Measurements from ENCODE around the gene COMMD1. TPM values are rescaled to one million over a fixed set of nuclear protein-coding genes. Genes with fewer than 3 reads are reported as not detected.
A peak's percentile ranks its signal among the peaks of the same experiment; 100 is the strongest.
"Not testable (repeated sequence)": the region's sequence is repeated elsewhere in the genome, so short reads cannot be mapped to it uniquely, and the experiment has no call there.

COMMD1 gene
- total and polyA plus RNA-seq, 7 donors, result 33.6 to 67.3 (median 49.1) TPM

- DNase-seq (no peak), ATAC-seq (peak in 3 of 4 donors; percentile 10 to 51 (median 20))
- peaks cover 22% of the 10 kb centered on the region for H3K4me1 ChIP-seq
- H3K4me3 ChIP-seq, result peak overlapping the region; percentile 97
- H3K27ac ChIP-seq, result peak overlapping the region; percentile 88
- H3K9me3 ChIP-seq, result no peaks in the 10 kb centered on the region
- no peak for TF ChIP-seq CTCF (IDR thresholded peaks at IDR 0.05)
- H3K36me3 ChIP-seq (ENCODE audit: insufficient read depth in 1 of 2, low read depth in 1 of 2), result peaks cover 0 to 4% of the 10 kb centered on the region in 2 donors
- intact Hi-C loops (cut with DNase I), result no loop called here
- no peaks in the 10 kb centered on the region for H3K27me3 ChIP-seq (ENCODE audit: insufficient read depth in 3 of 3, low read length in 2 of 3)
- WGBS, 3 donors, result 0 to 1% (median 0%) methylated on average over 6 of the region's 6 CpGs
Observed at GRCh38 chr2:61906186-61906470, 654 bp downstream of the COMMD1 start.

- Histone ChIP-seq H3K9me3 (no peaks in the 10 kb centered on the region), H3K27me3 (ENCODE audit: insufficient read depth in 3 of 3, low read length in 2 of 3) (no peaks in the 10 kb centered on the region), H3K4me3 (no peak overlapping the region), H3K27ac (no peak overlapping the region), H3K4me1 (peaks cover 34% of the 10 kb centered on the region), H3K36me3 (ENCODE audit: insufficient read depth in 1 of 2, low read depth in 1 of 2) (peaks cover 0 to 4% of the 10 kb centered on the region in 2 donors)
- DNase-seq (no peak), ATAC-seq (no peak)
- whole genome bisulfite sequencing, 3 donors, result 80 to 91% (median 81%) methylated on average over 8 of the region's 8 CpGs
- TF ChIP-seq CTCF (IDR thresholded peaks at IDR 0.05), result no peak
- intact Hi-C loops (cut with DNase I), result no loop called here
Observed at GRCh38 chr2:61909116-61909515, 3.6 kb downstream of the COMMD1 start.

GRCh38 chr2:61910603-61911002, 5.1 kb downstream of the COMMD1 start:
- DNase-seq, result no peak
- no peak overlapping the region for H3K4me3 ChIP-seq
- H3K27me3 ChIP-seq (ENCODE audit: insufficient read depth in 3 of 3, low read length in 2 of 3), result no peaks in the 10 kb centered on the region
- H3K9me3 ChIP-seq, result no peaks in the 10 kb centered on the region
- peaks cover 0 to 4% of the 10 kb centered on the region in 2 donors for H3K36me3 ChIP-seq (ENCODE audit: insufficient read depth in 1 of 2, low read depth in 1 of 2)
- no peak for ATAC-seq
- TF ChIP-seq CTCF (IDR thresholded peaks at IDR 0.05), result peak; percentile 15
- intact Hi-C loops (cut with DNase I), result loop anchor here in 1 of 2 donors (10.0 kb wide), 1 partner anchor 284 kb away; the partner anchor contains the start of gene B3GNT2
- H3K4me1 ChIP-seq, result peaks cover 34% of the 10 kb centered on the region
- H3K27ac ChIP-seq, result no peak overlapping the region
- WGBS, 3 donors, result 79 to 84% (median 82%) methylated on average over 9 of the region's 9 CpGs

- Histone ChIP-seq H3K4me1 (peaks cover 30% of the 10 kb centered on the region), H3K9me3 (no peaks in the 10 kb centered on the region), H3K4me3 (no peak overlapping the region), H3K27ac (no peak overlapping the region), H3K27me3 (ENCODE audit: insufficient read depth in 3 of 3, low read length in 2 of 3) (no peaks in the 10 kb centered on the region), H3K36me3 (ENCODE audit: insufficient read depth in 1 of 2, low read depth in 1 of 2) (peaks cover 0 to 4% of the 10 kb centered on the region in 2 donors)
- peak; percentile 49 to 90 (median 76) for ATAC-seq
- no peak for DNase-seq
- WGBS, 3 donors, result 86 to 93% (median 88%) methylated on average over 4 of the region's 4 CpGs
- TF ChIP-seq CTCF (IDR thresholded peaks at IDR 0.05), result peak; percentile 45
- intact Hi-C loops (cut with DNase I), result loop anchor here in 1 of 2 donors (10.0 kb wide), 1 partner anchor 283 kb away; the partner anchor contains the start of gene B3GNT2
Observed at GRCh38 chr2:61911510-61911909, 6.0 kb downstream of the COMMD1 start.

GRCh38 chr2:61914794-61915193, 9.3 kb downstream of the COMMD1 start:
- not testable (repeated sequence) for H3K36me3 ChIP-seq (ENCODE audit: insufficient read depth in 1 of 2, low read depth in 1 of 2); H3K9me3 ChIP-seq; DNase-seq; H3K4me3 ChIP-seq; H3K27me3 ChIP-seq (ENCODE audit: insufficient read depth in 3 of 3, low read length in 2 of 3); H3K27ac ChIP-seq; ATAC-seq
- 92 to 98% (median 93%) methylated on average over 4 of the region's 4 CpGs for WGBS, 3 donors
- intact Hi-C loops (cut with DNase I), result loop anchor here in 1 of 2 donors (10.0 kb wide), 1 partner anchor 280 kb away; the partner anchor contains the start of gene B3GNT2
- peaks cover 12% of the 10 kb centered on the region for H3K4me1 ChIP-seq

All from psoas muscle (tissue), 8 donors.